Measurements from ENCODE around the gene MTUS2. TPM values are rescaled to one million over a fixed set of nuclear protein-coding genes. Genes with fewer than 3 reads are reported as not detected.

MTUS2 gene
- total RNA-seq, 4 donors from 2014 or later: 0.16 to 0.75 (median 0.24) TPM

GRCh38 chr13:29501674-29502073 lies 681.5 kb downstream of the MTUS2 start:
- Histone ChIP-seq H3K4me1 (peaks cover 0 to 8% (median 0%) of the 10 kb centered on the region in 4 donors), H3K36me3 (no peaks in the 10 kb centered on the region), H3K9me3 (no peaks in the 10 kb centered on the region), H3K27me3 (peaks cover 16% of the 10 kb centered on the region), H3K27ac (no peak overlapping the region), H3K4me3 (no peak overlapping the region)
- in situ Hi-C loops (cut with MboI; ENCODE audit: low pct_ligation_motif_present in 1 of 4, low pct_unique_long_range_greater_than_20kb in 1 of 4, low sequenced_read_pairs in 3 of 4): loop anchor here (10.0 to 25.0 kb wide), 4 partner anchors 203 to 613 kb away; no protein-coding TSS in a partner anchor
- 76 to 90% methylated on average over 4 of the region's 4 CpGs for WGBS, 2 donors (ENCODE audit: low coverage in 1 of 2)
- DNase-seq: no peak
- TF ChIP-seq EP300 (IDR thresholded peaks at IDR 0.05; ENCODE audit: low read depth) (no peak), CTCF (IDR thresholded peaks at IDR 0.05) (no peak), POLR2AphosphoS5 (IDR thresholded peaks at IDR 0.05) (no peak), POLR2A (IDR thresholded peaks at IDR 0.05) (no peak)
- intact Hi-C loops (cut with DNase I; ENCODE audit: low total_unique reads): no loop called here

- H3K36me3 ChIP-seq: no peaks in the 10 kb centered on the region
- H3K9me3 ChIP-seq: no peaks in the 10 kb centered on the region
- no peak overlapping the region for H3K27ac ChIP-seq
- TF ChIP-seq POLR2A (IDR thresholded peaks at IDR 0.05): no peak
- TF ChIP-seq CTCF (IDR thresholded peaks at IDR 0.05): no peak
- no peak for TF ChIP-seq POLR2AphosphoS5 (IDR thresholded peaks at IDR 0.05)
- TF ChIP-seq EP300 (IDR thresholded peaks at IDR 0.05; ENCODE audit: low read depth): no peak
- in situ Hi-C loops (cut with MboI; ENCODE audit: low pct_ligation_motif_present in 1 of 4, low pct_unique_long_range_greater_than_20kb in 1 of 4, low sequenced_read_pairs in 3 of 4) (loop anchor here (10.0 to 25.0 kb wide), 4 partner anchors 202 to 612 kb away; no protein-coding TSS in a partner anchor), intact Hi-C loops (cut with DNase I; ENCODE audit: low total_unique reads) (no loop called here)
- DNase-seq: no peak
- WGBS, 2 donors (ENCODE audit: low coverage in 1 of 2): 91% methylated on average over 13 of the region's 13 CpGs; no CpG with 5 or more reads in 1 of the 2 donors
- H3K4me3 ChIP-seq: no peak overlapping the region
- peaks cover 16% of the 10 kb centered on the region for H3K27me3 ChIP-seq
- peaks cover 0 to under 1% (median 0%) of the 10 kb centered on the region in 4 donors for H3K4me1 ChIP-seq
Observed at GRCh38 chr13:29502391-29503008, 682.4 kb downstream of the MTUS2 start.

- H3K27ac ChIP-seq: no peak overlapping the region
- no peaks in the 10 kb centered on the region for H3K36me3 ChIP-seq
- H3K27me3 ChIP-seq: peaks cover 16% of the 10 kb centered on the region
- intact Hi-C loops (cut with DNase I; ENCODE audit: low total_unique reads): no loop called here
- WGBS, 2 donors (ENCODE audit: low coverage in 1 of 2): 74% methylated on average over 7 to 32 of the region's 32 CpGs
- DNase-seq: no peak
- peaks cover 0 to 5% (median under 1%) of the 10 kb centered on the region in 4 donors for H3K4me1 ChIP-seq
- no peak overlapping the region for H3K4me3 ChIP-seq
- no peaks in the 10 kb centered on the region for H3K9me3 ChIP-seq
- TF ChIP-seq CTCF (IDR thresholded peaks at IDR 0.05) (no peak), POLR2AphosphoS5 (IDR thresholded peaks at IDR 0.05) (no peak), POLR2A (IDR thresholded peaks at IDR 0.05) (no peak), EP300 (IDR thresholded peaks at IDR 0.05; ENCODE audit: low read depth) (no peak)
- in situ Hi-C loops (cut with MboI; ENCODE audit: low pct_ligation_motif_present in 1 of 4, low pct_unique_long_range_greater_than_20kb in 1 of 4, low sequenced_read_pairs in 3 of 4): loop anchor here (10.0 to 25.0 kb wide), 4 partner anchors 202 to 612 kb away; no protein-coding TSS in a partner anchor
Observed at GRCh38 chr13:29503041-29503837, 683.1 kb downstream of the MTUS2 start.

GRCh38 chr13:29504691-29505090 lies 684.6 kb downstream of the MTUS2 start:
- TF ChIP-seq POLR2A (IDR thresholded peaks at IDR 0.05) (no peak), POLR2AphosphoS5 (IDR thresholded peaks at IDR 0.05) (no peak), EP300 (IDR thresholded peaks at IDR 0.05; ENCODE audit: low read depth) (no peak), CTCF (IDR thresholded peaks at IDR 0.05) (no peak)
- DNase-seq: no peak
- Histone ChIP-seq H3K9me3 (no peaks in the 10 kb centered on the region), H3K36me3 (no peaks in the 10 kb centered on the region), H3K4me1 (peaks cover 0 to 7% (median 4%) of the 10 kb centered on the region in 4 donors), H3K27me3 (peaks cover 12% of the 10 kb centered on the region), H3K27ac (no peak overlapping the region), H3K4me3 (no peak overlapping the region)
- intact Hi-C loops (cut with DNase I; ENCODE audit: low total_unique reads) (loop anchor here (5.0 kb wide), 1 partner anchor 608 kb away; no protein-coding TSS in a partner anchor), in situ Hi-C loops (cut with MboI; ENCODE audit: low pct_ligation_motif_present in 1 of 4, low pct_unique_long_range_greater_than_20kb in 1 of 4, low sequenced_read_pairs in 3 of 4) (loop anchor here (10.0 to 25.0 kb wide), 4 partner anchors 200 to 610 kb away; no protein-coding TSS in a partner anchor)
- 80 to 92% methylated on average over 1 to 15 of the region's 15 CpGs for WGBS, 2 donors (ENCODE audit: low coverage in 1 of 2)
